GM19351 (cell line): ENCODE data around the gene USF1.
"Not testable (repeated sequence)": the region's sequence is repeated elsewhere in the genome, so short reads cannot be mapped to it uniquely, and the experiment has no call there.

Experiments
- ATAC-seq: cut with Tn5 transposase; IDR thresholded peaks from one replicate; pipeline ENCODE4 v1.9.1; 2021; ENCODE audit warnings: mild to moderate bottlenecking, moderate library complexity; ENCODE audit not compliant: unreplicated experiment

USF1 gene

GRCh38 chr1:161048949-161049722, 3.4 kb upstream of the USF1 start:
- no peak for ATAC-seq

- no peak for ATAC-seq
These were observed 2.0 kb upstream of the USF1 start for GRCh38 chr1:161047436-161048420.

- peak; percentile 44 for ATAC-seq
These were observed 940 bp upstream of the USF1 start for GRCh38 chr1:161046605-161047228.

GRCh38 chr1:161044908-161045735, 655 bp downstream of the USF1 start:
- ATAC-seq, result peak; percentile 52

- no peak for ATAC-seq
These were observed 1.3 kb downstream of the USF1 start for GRCh38 chr1:161044535-161044907.

GRCh38 chr1:161039546-161039945, 6.2 kb downstream of the USF1 start:
- no peak for ATAC-seq

- ATAC-seq, result no peak
These were observed 6.6 kb downstream of the USF1 start for GRCh38 chr1:161039154-161039545.

- peak; percentile 84 for ATAC-seq
These were observed 7.1 kb downstream of the USF1 start, which contains the start of gene TSTD1 for GRCh38 chr1:161038523-161039153. TSTD1 (minus strand) TSS chr1:161038964; CDS start chr1:161038889, 75 bp downstream.

- ATAC-seq, result no peak
These were observed 7.9 kb downstream of the USF1 start for GRCh38 chr1:161037661-161038522.

GRCh38 chr1:161033751-161034150, 12.0 kb downstream of the USF1 start:
- ATAC-seq, result no peak

- no peak for ATAC-seq
These were observed 13.4 kb downstream of the USF1 start for GRCh38 chr1:161032409-161032808.

GRCh38 chr1:161031874-161032273, 13.9 kb downstream of the USF1 start:
- no peak for ATAC-seq

- not testable (repeated sequence) for ATAC-seq
These were observed 16.3 kb downstream of the USF1 start for GRCh38 chr1:161029466-161029865.

- not testable (repeated sequence) for ATAC-seq
These were observed 18.8 kb downstream of the USF1 start for GRCh38 chr1:161026954-161027353.

GRCh38 chr1:161022432-161022831, 23.3 kb downstream of the USF1 start:
- not testable (repeated sequence) for ATAC-seq

- no peak for ATAC-seq
These were observed 23.8 kb downstream of the USF1 start for GRCh38 chr1:161021970-161022353.

GRCh38 chr1:161021165-161021969, 24.4 kb downstream of the USF1 start:
- ATAC-seq, result peak; percentile 93

GRCh38 chr1:161020509-161021164, 25.1 kb downstream of the USF1 start, which contains the start of gene F11R:
F11R (minus strand) TSS chr1:161021152; CDS start chr1:161021073, 79 bp downstream.
- peak; percentile 36 for ATAC-seq
